GM23248 (cell line): Measurements from ENCODE around the gene ARHGEF10L. TPM values are rescaled to one million over a fixed set of nuclear protein-coding genes. Genes with fewer than 3 reads are reported as not detected.

Source experiments
- DNase-seq: peaks from one replicate; pipeline ENCODE4 v3.0.0-alpha.2; 2015
- H2AFZ ChIP-seq: fragments of 200-600 bp; sonication (generic); 2 replicates; pipeline ENCODE4 v1.6.1; 2016; ENCODE audit warnings: antibody characterized with exemption
- H3F3A ChIP-seq: fragments of 200-600 bp; sonication (generic); 2 replicates; pipeline ENCODE4 v1.6.1; 2016; ENCODE audit warnings: mild to moderate bottlenecking, antibody characterized with exemption, mixed run types; ENCODE audit not compliant: insufficient read depth
- H3K27ac ChIP-seq: fragments of 200-600 bp; sonication (generic); 2 replicates; pipeline ENCODE4 v1.5.1; 2016; ENCODE audit warnings: mild to moderate bottlenecking
- H3K27me3 ChIP-seq: fragments of 200-600 bp; sonication (generic); replicated peaks from 2 replicates; pipeline ENCODE4 v1.6.1; 2016; ENCODE audit warnings: mild to moderate bottlenecking; ENCODE audit not compliant: insufficient read depth
- H3K36me3 ChIP-seq: fragments of 200-600 bp; sonication (generic); 2 replicates; pipeline ENCODE4 v1.6.1; 2016; ENCODE audit warnings: low read depth, mild to moderate bottlenecking
- H3K4me1 ChIP-seq: fragments of 200-600 bp; sonication (generic); 2 replicates; pipeline ENCODE4 v1.6.1; 2016; ENCODE audit warnings: mild to moderate bottlenecking; ENCODE audit not compliant: insufficient read depth
- H3K4me2 ChIP-seq: fragments of 200-600 bp; sonication (generic); one replicate; pipeline ENCODE4 v1.6.1; 2016; ENCODE audit warnings: mild to moderate bottlenecking; ENCODE audit not compliant: unreplicated experiment
- H3K4me3 ChIP-seq: fragments of 200-600 bp; sonication (generic); 2 replicates; pipeline ENCODE4 v1.5.1; 2016; ENCODE audit warnings: mild to moderate bottlenecking
- H3K79me2 ChIP-seq: fragments of 200-600 bp; sonication (generic); 2 replicates; pipeline ENCODE4 v1.6.1; 2016; ENCODE audit warnings: mild to moderate bottlenecking; ENCODE audit not compliant: insufficient read depth
- H3K9ac ChIP-seq: fragments of 200-600 bp; sonication (generic); 2 replicates; pipeline ENCODE4 v1.6.1; 2016; ENCODE audit warnings: mild to moderate bottlenecking
- H3K9me2 ChIP-seq: fragments of 200-600 bp; sonication (generic); 2 replicates; pipeline ENCODE4 v1.6.1; 2016; ENCODE audit warnings: mixed run types, mild to moderate bottlenecking, moderate library complexity; ENCODE audit not compliant: insufficient read depth
- H3K9me3 ChIP-seq: fragments of 200-600 bp; sonication (generic); one replicate; pipeline ENCODE4 v1.6.1; 2017; ENCODE audit warnings: low read depth
- H4K20me1 ChIP-seq: fragments of 200-600 bp; sonication (generic); 2 replicates; pipeline ENCODE4 v1.6.0; 2016; ENCODE audit not compliant: insufficient read depth
- EZH2 ChIP-seq: fragments of 200-600 bp; sonication (generic); IDR thresholded peaks from 2 replicates; pipeline ENCODE4 v1.6.1; 2018; ENCODE audit warnings: antibody characterized with exemption, mild to moderate bottlenecking; ENCODE audit not compliant: insufficient read depth, poor library complexity, severe bottlenecking
- EZH2phosphoT487 ChIP-seq: fragments of 200-600 bp; sonication (generic); IDR thresholded peaks from 2 replicates; pipeline ENCODE4 v1.6.1; 2018; ENCODE audit warnings: antibody characterized with exemption, moderate library complexity, mild to moderate bottlenecking, low read depth; ENCODE audit not compliant: insufficient read depth
- WGBS, 2 experiments: methylation state at CpG; one replicate each; pipeline ENCODE4 v1.1.6; 2015 to 2017; ENCODE audit warnings: low lambda C conversion rate in 2 of 2, low coverage in 1 of 2; ENCODE audit errors: missing lambda C conversion rate in 2 of 2; 5-methylcytosine and 5-hydroxymethylcytosine counted together
- in situ Hi-C: fragments of 300-500 bp; cut with MboI; formaldehyde crosslinking; loops from 2 replicates; pipeline ENCODE4 v1.15.0; 2020
- polyA plus RNA-seq: library from polyadenylated mRNA; unstranded; fragments of >200 nt; fragmentation: Nextera tagmentation; extraction: Ambion mirVana; gene quantifications from 2 replicates; pipeline ENCODE4 v1.2.1, GENCODE V29; 2016
- total RNA-seq: library from RNA; depleted of rRNA; stranded (reverse); fragments of >200 nt; shearing (Covaris generic); gene quantifications from 2 replicates; pipeline ENCODE4 v1.2.3, GENCODE V29; 2014

The ARHGEF10L gene
- total and polyA plus RNA-seq, 2 experiments from 2014 or later: 6.0 to 19.3 TPM

DNA sequence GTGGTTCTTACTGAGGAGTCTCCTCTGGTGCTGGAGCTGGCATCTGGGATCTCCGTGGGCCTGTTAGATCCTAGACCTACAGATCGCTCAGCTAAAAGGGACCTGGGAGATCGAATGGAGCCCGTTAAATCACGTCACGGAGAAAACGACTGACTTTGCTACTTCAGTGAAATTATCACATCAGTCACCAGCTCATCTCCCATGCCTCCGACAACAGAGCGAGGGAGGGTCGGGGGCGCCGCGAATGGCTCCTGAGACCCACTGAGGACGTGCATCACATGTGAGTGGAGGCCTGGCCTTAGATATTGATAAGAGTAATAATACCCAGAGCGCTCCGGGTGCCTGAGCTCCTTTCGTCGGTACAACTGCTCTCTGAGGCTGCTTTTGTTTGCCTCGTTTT lies 160.1 kb downstream of the ARHGEF10L start:
- Histone ChIP-seq H3K4me2 (no peak overlapping the region), H3K9ac (no peak overlapping the region), H3K27ac (no peak overlapping the region), H3K9me2 (no peaks in the 10 kb centered on the region), H3K9me3 (no peaks in the 10 kb centered on the region), H3K27me3 (no peaks in the 10 kb centered on the region), H2AFZ (no peak overlapping the region), H3K4me3 (no peak overlapping the region), H3K4me1 (0 out of 2 replicates have a peak, but pooled peaks cover 3% of the 10 kb centered on the region), H4K20me1 (no peaks in the 10 kb centered on the region), H3F3A (no peaks in the 10 kb centered on the region), H3K79me2 (no peaks in the 10 kb centered on the region), H3K36me3 (no peaks in the 10 kb centered on the region)
- TF ChIP-seq EZH2phosphoT487 (no peak), EZH2 (no peak)
- in situ Hi-C loops: no loop called here
- DNase-seq: no peak
- 95% methylated on average over 18 to 19 of the region's 19 CpGs for WGBS, 2 experiments

DNA sequence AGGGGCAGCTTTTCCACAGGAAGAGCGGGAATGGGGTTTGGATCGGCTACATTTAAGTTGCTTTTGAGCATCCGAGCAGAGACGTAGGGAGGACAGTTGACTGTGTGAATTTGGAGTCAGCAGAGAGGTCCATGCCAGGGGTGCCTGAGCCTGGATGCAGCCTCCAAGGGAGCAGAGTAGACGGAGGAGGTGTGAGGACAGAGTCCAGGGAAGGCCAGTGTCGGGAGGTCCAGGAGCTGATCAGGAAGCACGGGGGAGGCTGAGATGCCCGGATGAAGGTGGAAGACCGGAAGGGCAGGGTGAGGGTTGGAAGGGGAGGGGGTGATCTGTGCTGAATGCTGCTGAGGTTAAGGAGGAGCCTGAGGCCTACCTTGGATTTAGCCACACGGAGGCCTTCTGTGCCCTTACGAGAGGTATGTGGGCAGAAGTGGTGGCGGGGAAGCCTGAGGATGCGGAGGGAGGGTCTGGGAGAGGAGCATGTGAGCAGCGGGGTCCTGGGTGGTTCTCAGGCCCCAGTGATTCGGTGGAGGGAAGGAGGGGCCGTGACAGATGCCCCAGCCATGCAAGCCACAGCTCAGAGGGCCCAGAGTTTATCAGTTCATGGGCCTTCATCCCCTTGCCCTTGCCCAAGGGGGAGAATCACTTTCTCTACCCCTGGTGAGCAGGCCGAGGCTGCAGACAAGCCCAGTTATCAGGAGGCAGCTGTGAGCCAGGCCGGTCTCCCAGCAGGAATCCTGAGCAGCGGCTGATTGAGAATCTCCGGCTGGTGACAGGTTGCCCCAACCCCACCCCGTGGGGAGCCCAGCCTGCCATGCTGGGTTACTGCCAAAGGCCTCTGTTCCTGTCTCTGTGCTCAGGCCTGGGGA lies 161.7 kb downstream of the ARHGEF10L start:
- no peak overlapping the region for H3K27ac ChIP-seq
- H3K79me2 ChIP-seq: no peaks in the 10 kb centered on the region
- no peaks in the 10 kb centered on the region for H3K36me3 ChIP-seq
- no peaks in the 10 kb centered on the region for H3F3A ChIP-seq
- no peak overlapping the region for H3K4me3 ChIP-seq
- H3K9ac ChIP-seq: no peak overlapping the region
- no peaks in the 10 kb centered on the region for H4K20me1 ChIP-seq
- DNase-seq: no peak
- H2AFZ ChIP-seq: no peak overlapping the region
- H3K9me2 ChIP-seq: no peaks in the 10 kb centered on the region
- TF ChIP-seq EZH2: no peak
- no peak for TF ChIP-seq EZH2phosphoT487
- H3K4me2 ChIP-seq: no peak overlapping the region
- H3K27me3 ChIP-seq: no peaks in the 10 kb centered on the region
- 0 out of 2 replicates have a peak, but pooled peaks cover 2% of the 10 kb centered on the region for H3K4me1 ChIP-seq
- H3K9me3 ChIP-seq: no peaks in the 10 kb centered on the region
- in situ Hi-C loops: no loop called here
- 79 to 80% methylated on average over 21 of the region's 21 CpGs for WGBS, 2 experiments

GRCh38 chr1:17704176-17704575 lies 164.7 kb downstream of the ARHGEF10L start:
- no peak overlapping the region for H3K4me3 ChIP-seq
- H3F3A ChIP-seq: no peaks in the 10 kb centered on the region
- 65 to 79% methylated on average over 6 to 7 of the region's 7 CpGs for WGBS, 2 experiments
- H3K9me3 ChIP-seq: no peaks in the 10 kb centered on the region
- H4K20me1 ChIP-seq: no peaks in the 10 kb centered on the region
- no peaks in the 10 kb centered on the region for H3K9me2 ChIP-seq
- no peak overlapping the region for H3K9ac ChIP-seq
- no peaks in the 10 kb centered on the region for H3K27me3 ChIP-seq
- no peak for TF ChIP-seq EZH2phosphoT487
- TF ChIP-seq EZH2: no peak
- no peaks in the 10 kb centered on the region for H3K79me2 ChIP-seq
- H3K4me1 ChIP-seq: no peaks in the 10 kb centered on the region
- no peak overlapping the region for H3K27ac ChIP-seq
- H3K36me3 ChIP-seq: no peaks in the 10 kb centered on the region
- no peak overlapping the region for H3K4me2 ChIP-seq
- in situ Hi-C loops: no loop called here
- no peak for DNase-seq
- H2AFZ ChIP-seq: no peak overlapping the region

DNA sequence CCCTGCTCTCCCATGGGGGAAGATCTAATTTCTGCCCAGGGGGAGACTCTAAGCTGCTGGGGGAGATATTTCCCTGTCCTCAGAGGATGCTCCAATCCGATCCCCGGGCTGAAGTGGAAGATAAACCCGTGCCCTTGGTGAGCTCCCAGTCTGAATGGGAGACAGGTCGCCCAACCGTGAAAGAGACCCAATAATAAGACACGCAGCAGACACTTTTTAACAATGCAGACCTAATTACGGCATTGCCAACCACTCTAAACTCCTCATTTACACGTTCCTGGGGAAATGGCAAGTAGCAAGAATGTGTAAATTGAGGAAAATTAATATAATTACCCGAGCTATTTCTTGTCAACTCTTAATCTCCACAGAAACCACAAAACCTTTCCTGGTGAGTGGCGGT lies 166.9 kb downstream of the ARHGEF10L start:
- DNase-seq: no peak
- WGBS, 2 experiments: 63 to 68% methylated on average over 10 of the region's 10 CpGs
- H4K20me1 ChIP-seq: no peaks in the 10 kb centered on the region
- in situ Hi-C loops: no loop called here
- H3K27ac ChIP-seq: no peak overlapping the region
- no peaks in the 10 kb centered on the region for H3K79me2 ChIP-seq
- no peak overlapping the region for H3K9ac ChIP-seq
- no peaks in the 10 kb centered on the region for H3K27me3 ChIP-seq
- H3K4me3 ChIP-seq: no peak overlapping the region
- TF ChIP-seq EZH2phosphoT487 (no peak), EZH2 (no peak)
- H3K9me2 ChIP-seq: no peaks in the 10 kb centered on the region
- no peaks in the 10 kb centered on the region for H3K36me3 ChIP-seq
- no peaks in the 10 kb centered on the region for H3F3A ChIP-seq
- H2AFZ ChIP-seq: no peak overlapping the region
- H3K4me1 ChIP-seq: no peaks in the 10 kb centered on the region
- H3K4me2 ChIP-seq: no peak overlapping the region
- no peaks in the 10 kb centered on the region for H3K9me3 ChIP-seq
